Liver (tissue), 3 donors: ENCODE data around the gene SLC6A8.
"Not testable (repeated sequence)": the region's sequence is repeated elsewhere in the genome, so short reads cannot be mapped to it uniquely, and the experiment has no call there.

Source experiments
- CTCF ChIP-seq: fragments of 150-350 bp; IDR thresholded peaks from 2 replicates; pipeline ENCODE4 v1.5.1; 2017; ENCODE audit warnings: improper control_type of control experiment, low read depth, low read length; ENCODE audit not compliant: missing input control
- EGR1 ChIP-seq, 2 donors: IDR thresholded peaks; 2 replicates each; pipeline ENCODE4 v1.6.1; 2016 to 2018; ENCODE audit warnings: antibody characterized with exemption in 2 of 2, low read depth in 2 of 2
- GABPA ChIP-seq, 2 donors: IDR thresholded peaks in 1 of 2; conservative IDR thresholded peaks in 1 of 2; 2 replicates each; pipeline ENCODE4 v1.6.1; 2016; ENCODE audit warnings: antibody characterized with exemption in 2 of 2, mild to moderate bottlenecking in 1 of 2, moderate library complexity in 1 of 2
- HNF4A ChIP-seq, 2 donors: conservative IDR thresholded peaks; 2 replicates each; pipeline ENCODE4 v1.6.1; 2016; ENCODE audit warnings: antibody characterized with exemption in 2 of 2, mild to moderate bottlenecking in 2 of 2
- HNF4G ChIP-seq: IDR thresholded peaks from 2 replicates; pipeline ENCODE4 v1.6.1; 2016; ENCODE audit warnings: antibody characterized with exemption
- JUND ChIP-seq, 2 donors: IDR thresholded peaks; 2 replicates each; pipeline ENCODE4 v1.6.1; 2016; ENCODE audit warnings: antibody characterized with exemption in 2 of 2
- MAX ChIP-seq: IDR thresholded peaks from 2 replicates; pipeline ENCODE4 v1.6.1; 2016; ENCODE audit warnings: antibody characterized with exemption
- RAD21 ChIP-seq, 2 donors: IDR thresholded peaks; 2 replicates each; pipeline ENCODE4 v1.6.1; 2016; ENCODE audit warnings: antibody characterized with exemption in 2 of 2, mild to moderate bottlenecking in 2 of 2
- RXRA ChIP-seq, 2 donors: IDR thresholded peaks; 2 replicates each; pipeline ENCODE4 v1.6.1; 2017 to 2018; ENCODE audit warnings: antibody characterized with exemption in 2 of 2, mild to moderate bottlenecking in 1 of 2
- SP1 ChIP-seq: IDR thresholded peaks from 2 replicates; pipeline ENCODE4 v1.6.1; 2018; ENCODE audit warnings: antibody characterized with exemption, mild to moderate bottlenecking
- TAF1 ChIP-seq: conservative IDR thresholded peaks from 2 replicates; pipeline ENCODE4 v1.6.1; 2016; ENCODE audit warnings: antibody characterized with exemption, mild to moderate bottlenecking
- YY1 ChIP-seq: IDR thresholded peaks from 2 replicates; pipeline ENCODE4 v1.6.1; 2016; ENCODE audit warnings: antibody characterized with exemption, mild to moderate bottlenecking
- donor health status: healthy.
- donor health status: healthy.

DNA sequence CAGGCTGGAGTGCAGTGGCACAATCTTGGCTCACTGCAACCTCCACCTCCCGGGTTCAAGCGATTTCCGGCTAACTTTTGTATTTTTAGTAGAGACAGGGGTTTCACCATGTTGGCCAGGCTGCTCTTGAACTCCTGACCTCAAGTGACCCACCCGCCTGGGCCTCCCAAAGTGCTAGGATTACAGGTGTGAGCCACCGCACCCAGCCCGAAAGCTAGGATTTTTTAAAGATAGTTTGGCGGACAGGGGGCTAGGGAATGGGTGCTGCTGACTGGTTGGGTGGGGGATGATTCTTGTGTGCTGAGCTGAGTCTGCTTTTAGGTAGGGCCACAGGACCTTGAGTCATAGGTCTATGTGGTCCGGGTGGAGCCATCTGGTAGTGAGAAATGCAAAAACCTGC is 4.2 kb upstream of the SLC6A8 start:
- not testable (repeated sequence) for TF ChIP-seq CTCF; RAD21 (IDR thresholded peaks at IDR 0.05); GABPA (IDR thresholded peaks at IDR 0.05 in 1 of 2, conservative IDR thresholded peaks at IDR 0.05 in 1 of 2); RXRA (IDR thresholded peaks at IDR 0.05); MAX; HNF4A (conservative IDR thresholded peaks at IDR 0.05); HNF4G; JUND (IDR thresholded peaks at IDR 0.05); SP1; TAF1; EGR1 (IDR thresholded peaks at IDR 0.05; ENCODE audit: low read depth in 2 of 2); YY1
